ENCODE results near the gene CRABP2. TPM values are rescaled to one million over a fixed set of nuclear protein-coding genes. Genes with fewer than 3 reads are reported as not detected.

Gene CRABP2
- polyA plus RNA-seq, 2 of the 4 experiments (the other 2 are of a cell fraction), result 1.7 to 15.6 TPM

DNA sequence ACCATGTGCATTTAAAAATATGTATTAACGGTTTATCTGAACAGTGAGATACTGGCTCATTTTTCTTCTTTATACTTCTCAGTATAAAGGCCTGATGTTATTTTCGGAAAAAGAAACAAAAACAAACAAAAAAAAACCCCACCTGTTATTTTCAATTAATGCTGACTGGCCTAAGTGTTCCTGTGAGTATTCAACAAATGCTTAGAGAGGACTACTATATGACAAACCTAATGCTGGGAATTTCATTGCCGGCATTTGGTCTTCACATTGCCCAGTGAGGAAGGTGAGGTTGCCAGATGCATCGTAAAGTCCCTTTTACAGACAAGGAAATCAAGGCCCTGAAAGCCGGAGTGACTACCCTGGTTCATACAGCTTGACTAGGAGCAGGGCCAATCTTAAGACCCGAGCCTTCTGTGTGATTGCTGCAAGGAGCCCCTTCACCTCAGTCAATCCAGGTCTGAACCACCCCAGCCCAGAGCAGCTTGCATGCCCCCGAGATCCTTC, 34.9 kb upstream of the CRABP2 start:
- 5% methylated on average over 7 of the region's 7 CpGs for WGBS (ENCODE audit: missing lambda C conversion rate)
- FAIRE-seq, result no peak
- ATAC-seq, result peak; percentile 17 to 39
- Histone ChIP-seq H3K27ac (peak overlapping the region; percentile 88 to 94), H3K9me3 (no peaks in the 10 kb centered on the region), H3K4me2 (peak overlapping the region; percentile 76), H3K4me1 (peaks cover 23% of the 10 kb centered on the region), H3K4me3 (peak overlapping the region; percentile 66)
- ChIA-PET CTCF (interaction anchor here (0.7 to 10.5 kb wide), 7 partner anchors 12 to 1317 kb away, joined by 3 to 130 read pairs (median 4); partner anchors contain the start of genes ISG20L2 and METTL25B), POLR2A (interaction anchor here (1.2 to 3.5 kb wide), 6 partner anchors 9 to 79 kb away, joined by 5 to 90 read pairs (median 32); partner anchors contain the start of genes HDGF, ISG20L2, METTL25B and PRCC)
- TF ChIP-seq MAFK (IDR thresholded peaks at IDR 0.05; ENCODE audit: partially characterized antibody), result peak; percentile 71
- TF ChIP-seq REST (IDR thresholded peaks at IDR 0.05), result no peak
- DNase-seq (ENCODE audit: low read depth in 1 of 2, low spot score in 1 of 2), result no peak

DNA sequence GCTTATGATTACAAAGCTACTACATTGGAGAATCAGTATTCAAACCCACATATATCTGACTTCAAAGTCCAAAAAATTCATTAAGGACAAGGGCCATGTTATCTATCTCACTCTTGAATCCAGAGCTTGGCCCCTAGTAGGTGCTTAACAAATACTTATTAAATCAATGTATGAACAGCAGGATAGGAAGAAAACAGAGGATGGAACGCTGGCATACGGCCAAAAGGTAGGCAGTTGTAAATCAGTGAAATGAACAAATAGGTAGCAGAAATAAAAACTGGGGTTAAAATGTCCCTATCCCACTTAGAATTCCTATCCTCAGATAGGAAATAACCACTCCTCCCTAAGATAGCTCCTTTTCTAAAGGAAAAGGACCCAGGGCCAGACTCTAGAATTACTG, 33.5 kb upstream of the CRABP2 start:
- TF ChIP-seq RFX5 (IDR thresholded peaks at IDR 0.05) (no peak), HOXA7 (CRISPR knock-in tag; IDR thresholded peaks at IDR 0.05) (no peak)

GRCh38 chr1:156738407-156738806, 33.0 kb upstream of the CRABP2 start:
- no peaks in the 10 kb centered on the region for H3K9me3 ChIP-seq
- DNase-seq (ENCODE audit: low read depth in 1 of 2, low spot score in 1 of 2) (no peak), FAIRE-seq (no peak), ATAC-seq (no peak)
- CTCF ChIA-PET, result interaction anchor here (0.7 to 10.5 kb wide), 4 partner anchors 9 to 49 kb away, joined by 3 to 130 read pairs (median 4); partner anchors contain the start of genes ISG20L2 and METTL25B
- no peak overlapping the region for H3K4me3 ChIP-seq
- POLR2A ChIA-PET, result interaction anchor here (1.4 kb wide), 1 partner anchor 10 kb away, joined by 8 read pairs; the partner anchor contains the start of genes ISG20L2 and METTL25B
- TF ChIP-seq ZNF302 (CRISPR knock-in tag; IDR thresholded peaks at IDR 0.05) (no peak), HDAC2 (IDR thresholded peaks at IDR 0.05) (no peak), KDM1A (IDR thresholded peaks at IDR 0.05; ENCODE audit: low read depth) (no peak), POLR2A (IDR thresholded peaks at IDR 0.05; ENCODE audit: low read length) (no peak), MYC (IDR thresholded peaks at IDR 0.05; ENCODE audit: borderline replicate concordance, low read length) (no peak), SMC3 (IDR thresholded peaks at IDR 0.05) (no peak), USF2 (IDR thresholded peaks at IDR 0.05) (no peak), FOXS1 (CRISPR knock-in tag; IDR thresholded peaks at IDR 0.05) (no peak), CEBPB (IDR thresholded peaks at IDR 0.05) (no peak), CHD4 (IDR thresholded peaks at IDR 0.05; ENCODE audit: borderline replicate concordance) (no peak), RARB (CRISPR knock-in tag; IDR thresholded peaks at IDR 0.05) (no peak), CHD2 (IDR thresholded peaks at IDR 0.05; ENCODE audit: low read length, partially characterized antibody) (no peak), ZSCAN20 (CRISPR knock-in tag; IDR thresholded peaks at IDR 0.05) (no peak), MAFK (IDR thresholded peaks at IDR 0.05; ENCODE audit: partially characterized antibody) (no peak), HOXB5 (CRISPR knock-in tag; IDR thresholded peaks at IDR 0.05) (no peak), TFCP2L1 (CRISPR knock-in tag; IDR thresholded peaks at IDR 0.05) (no peak), JUN (IDR thresholded peaks at IDR 0.05) (no peak), ZFP36 (IDR thresholded peaks at IDR 0.05; ENCODE audit: borderline replicate concordance, partially characterized antibody) (no peak), BCL3 (IDR thresholded peaks at IDR 0.05) (no peak)
- H3K4me1 ChIP-seq, result peaks cover 17% of the 10 kb centered on the region
- no peak overlapping the region for H3K27ac ChIP-seq
- WGBS (ENCODE audit: missing lambda C conversion rate), result 96% methylated on average over 10 of the region's 10 CpGs
- H3K4me2 ChIP-seq, result no peak overlapping the region

More for the DNA sequence above, 33.5 kb upstream of the CRABP2 start:
- FAIRE-seq (no peak), ATAC-seq (no peak), DNase-seq (ENCODE audit: low read depth in 1 of 2, low spot score in 1 of 2) (no peak)
- H3K4me3 ChIP-seq, result no peak overlapping the region
- no peak overlapping the region for H3K27ac ChIP-seq
- no peak overlapping the region for H3K4me2 ChIP-seq
- CTCF ChIA-PET, result interaction anchor here (0.7 to 10.5 kb wide), 5 partner anchors 9 to 49 kb away, joined by 3 to 130 read pairs (median 3); partner anchors contain the start of genes ISG20L2, METTL25B and PRCC
- H3K9me3 ChIP-seq, result no peaks in the 10 kb centered on the region
- POLR2A ChIA-PET, result interaction anchor here (1.4 kb wide), 1 partner anchor 10 kb away, joined by 8 read pairs; the partner anchor contains the start of genes ISG20L2 and METTL25B
- WGBS (ENCODE audit: missing lambda C conversion rate), result 93% methylated on average over 2 of the region's 2 CpGs
- peaks cover 17% of the 10 kb centered on the region for H3K4me1 ChIP-seq
